ENCODE measurements around the gene LIMS2.

The LIMS2 gene

GRCh38 chr2:127680706-127681287 is 5.5 kb upstream of the LIMS2 start (continued):
- TF ChIP-seq WT1 (tag by site-specific recombination; IDR thresholded peaks at IDR 0.05) (no peak), ZNF692 (tag by site-specific recombination; IDR thresholded peaks at IDR 0.05) (no peak), TSHZ1 (tag by site-specific recombination; IDR thresholded peaks at IDR 0.05; ENCODE audit: borderline replicate concordance) (no peak), ZNF658 (tag by site-specific recombination; IDR thresholded peaks at IDR 0.05) (no peak), ZNF488 (tag by site-specific recombination; IDR thresholded peaks at IDR 0.05) (no peak), ZFHX2 (tag by site-specific recombination; conservative IDR thresholded peaks at IDR 0.05) (no peak), ELK4 (IDR thresholded peaks at IDR 0.05; ENCODE audit: borderline replicate concordance, low read depth, low read length) (no peak)

- ChIA-PET CTCF (interaction anchor here (1.4 kb wide), 1 partner anchor 89 kb away, joined by 5 read pairs; no protein-coding TSS in a partner anchor), POLR2A (no interaction called here)
- Histone ChIP-seq H3K4me3 (ENCODE audit: low read depth, low read length) (no peak overlapping the region), H3K27ac (ENCODE audit: extremely low read depth, low read depth, low read length) (no peak overlapping the region), H3K9me3 (ENCODE audit: control insufficient read depth, insufficient read depth, low read depth, low read length) (no peaks in the 10 kb centered on the region), H3K4me1 (ENCODE audit: control insufficient read depth, insufficient read depth, low read length) (no peaks in the 10 kb centered on the region), H3K36me3 (ENCODE audit: control insufficient read depth in 2 of 2, insufficient read depth in 1 of 2, low read length in 2 of 2) (no peaks in the 10 kb centered on the region)
- no peak for TF ChIP-seq ZNF623 (tag by site-specific recombination; IDR thresholded peaks at IDR 0.05)
- TF ChIP-seq ZFP41 (tag by site-specific recombination; IDR thresholded peaks at IDR 0.05; ENCODE audit: borderline replicate concordance), result no peak
- no peak for TF ChIP-seq KLF17 (tag by site-specific recombination; IDR thresholded peaks at IDR 0.05)
- no peak for TF ChIP-seq ZNF292 (tag by site-specific recombination; IDR thresholded peaks at IDR 0.05; ENCODE audit: borderline replicate concordance, low read depth)
Observed at GRCh38 chr2:127679680-127680361, 4.5 kb upstream of the LIMS2 start.

- H3K36me3 ChIP-seq (ENCODE audit: control insufficient read depth in 2 of 2, insufficient read depth in 1 of 2, low read length in 2 of 2), result no peaks in the 10 kb centered on the region
- CTCF ChIA-PET, result no interaction called here
- POLR2A ChIA-PET, result no interaction called here
- no peak overlapping the region for H3K4me3 ChIP-seq (ENCODE audit: low read depth, low read length)
- H3K4me1 ChIP-seq (ENCODE audit: control insufficient read depth, insufficient read depth, low read length), result no peaks in the 10 kb centered on the region
- H3K27ac ChIP-seq (ENCODE audit: extremely low read depth, low read depth, low read length), result no peak overlapping the region
- no peaks in the 10 kb centered on the region for H3K9me3 ChIP-seq (ENCODE audit: control insufficient read depth, insufficient read depth, low read depth, low read length)
- no peak for TF ChIP-seq GLIS1 (tag by site-specific recombination; IDR thresholded peaks at IDR 0.05)
- no peak for TF ChIP-seq GLIS2 (tag by site-specific recombination; IDR thresholded peaks at IDR 0.05)
- TF ChIP-seq ZNF335 (tag by site-specific recombination; conservative IDR thresholded peaks at IDR 0.05), result no peak
- no peak for TF ChIP-seq ZNF311 (tag by site-specific recombination; IDR thresholded peaks at IDR 0.05; ENCODE audit: borderline replicate concordance)
- no peak for TF ChIP-seq ZNF561 (tag by site-specific recombination; IDR thresholded peaks at IDR 0.05; ENCODE audit: borderline replicate concordance)
- no peak for TF ChIP-seq ZNF645 (tag by site-specific recombination; IDR thresholded peaks at IDR 0.05)
- no peak for TF ChIP-seq ZNF169 (tag by site-specific recombination; IDR thresholded peaks at IDR 0.05)
- TF ChIP-seq ZNF398 (tag by site-specific recombination; IDR thresholded peaks at IDR 0.05), result no peak
- no peak for TF ChIP-seq MYNN (tag by site-specific recombination; IDR thresholded peaks at IDR 0.05; ENCODE audit: borderline replicate concordance)
Observed at GRCh38 chr2:127678991-127679390, 3.7 kb upstream of the LIMS2 start.

All from HEK293 (cell line).